ENCODE results near the gene BRD4.

Gene BRD4

GRCh38 chr19:15188851-15189250 lies 143.5 kb downstream of the BRD4 start:
- no peak for DNase-seq

- DNase-seq = no peak
Observed at GRCh38 chr19:15187026-15188007, 145.0 kb downstream of the BRD4 start.
